Endothelial cell of umbilical vein (primary cell): ENCODE results near the gene TBL3.

Experiments
- EZH2 ChIP-seq: IDR thresholded peaks from 2 replicates; pipeline ENCODE4 v1.6.1; 2012; ENCODE audit warnings: borderline replicate concordance, low read depth, mild to moderate bottlenecking, moderate library complexity, low read length, inconsistent platforms; ENCODE audit not compliant: severe bottlenecking
- FOS ChIP-seq: IDR thresholded peaks from 2 replicates; pipeline ENCODE4 v1.6.1; 2011; ENCODE audit warnings: mild to moderate bottlenecking, low read length, moderate library complexity, borderline replicate concordance; ENCODE audit not compliant: insufficient read depth
- JUN ChIP-seq: IDR thresholded peaks from 2 replicates; pipeline ENCODE4 v1.6.1; 2011; ENCODE audit warnings: borderline replicate concordance, low read depth; ENCODE audit not compliant: insufficient read length, insufficient read depth
- MYC ChIP-seq: IDR thresholded peaks from one replicate; pipeline ENCODE4 v1.6.1; 2011; ENCODE audit warnings: mild to moderate bottlenecking, low read depth, low read length
- POLR2A ChIP-seq: IDR thresholded peaks from 2 replicates; pipeline ENCODE4 v1.6.1; 2012; ENCODE audit warnings: low read depth, mild to moderate bottlenecking, control low read depth, low read length
- POLR2AphosphoS5 ChIP-seq: IDR thresholded peaks from 2 replicates; pipeline ENCODE4 v1.6.1; 2012; ENCODE audit warnings: low read depth, mild to moderate bottlenecking, control low read depth, low read length, moderate library complexity; ENCODE audit not compliant: insufficient read depth
- TF ChIP-seq, protein P1 (sequence below), 2 donors: IDR thresholded peaks; 1 replicate in 1 of 2; 2 replicates in 1 of 2; pipeline ENCODE4 v1.5.1; 2011; ENCODE audit warnings: low read length in 2 of 2, mild to moderate bottlenecking in 2 of 2, moderate library complexity in 2 of 2, control low read depth in 1 of 2, inconsistent platforms in 1 of 2, low read depth in 1 of 2; ENCODE audit not compliant: insufficient read depth in 1 of 2; ENCODE audit errors: extremely low read depth in 1 of 2

- no peak for TF ChIP-seq EZH2
- TF ChIP-seq POLR2AphosphoS5: no peak
- TF ChIP-seq POLR2A: no peak
- TF ChIP-seq, protein P1, sequence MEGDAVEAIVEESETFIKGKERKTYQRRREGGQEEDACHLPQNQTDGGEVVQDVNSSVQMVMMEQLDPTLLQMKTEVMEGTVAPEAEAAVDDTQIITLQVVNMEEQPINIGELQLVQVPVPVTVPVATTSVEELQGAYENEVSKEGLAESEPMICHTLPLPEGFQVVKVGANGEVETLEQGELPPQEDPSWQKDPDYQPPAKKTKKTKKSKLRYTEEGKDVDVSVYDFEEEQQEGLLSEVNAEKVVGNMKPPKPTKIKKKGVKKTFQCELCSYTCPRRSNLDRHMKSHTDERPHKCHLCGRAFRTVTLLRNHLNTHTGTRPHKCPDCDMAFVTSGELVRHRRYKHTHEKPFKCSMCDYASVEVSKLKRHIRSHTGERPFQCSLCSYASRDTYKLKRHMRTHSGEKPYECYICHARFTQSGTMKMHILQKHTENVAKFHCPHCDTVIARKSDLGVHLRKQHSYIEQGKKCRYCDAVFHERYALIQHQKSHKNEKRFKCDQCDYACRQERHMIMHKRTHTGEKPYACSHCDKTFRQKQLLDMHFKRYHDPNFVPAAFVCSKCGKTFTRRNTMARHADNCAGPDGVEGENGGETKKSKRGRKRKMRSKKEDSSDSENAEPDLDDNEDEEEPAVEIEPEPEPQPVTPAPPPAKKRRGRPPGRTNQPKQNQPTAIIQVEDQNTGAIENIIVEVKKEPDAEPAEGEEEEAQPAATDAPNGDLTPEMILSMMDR (IDR thresholded peaks at IDR 0.05; ENCODE audit: extremely low read depth in 1 of 2, insufficient read depth in 1 of 2, low read depth in 1 of 2, low read length in 2 of 2): no peak
- TF ChIP-seq JUN: no peak
- no peak for TF ChIP-seq MYC
- no peak for TF ChIP-seq FOS
These were observed 42.7 kb upstream of the TBL3 start for GRCh38 chr16:1929105-1929504.
